ENCODE results near the gene STXBP3.

GRCh38 chr1:108777839-108778238 is 31.4 kb downstream of the STXBP3 start:
- TF ChIP-seq EP300 (IDR thresholded peaks at IDR 0.05) (no peak), CTCF (IDR thresholded peaks at IDR 0.05) (no peak), POLR2A (IDR thresholded peaks at IDR 0.05) (no peak)

Data from gastroesophageal sphincter (tissue), 3 donors.